Stimulated activated CD8-positive, alpha-beta memory T cell treated with anti-CD3 and anti-CD28 coated beads, Interleukin-7, amount 100 ng/mL, for 1 hour (primary cell): Measurements from ENCODE around the gene RBL2.
"Not testable (repeated sequence)": the region's sequence is repeated elsewhere in the genome, so short reads cannot be mapped to it uniquely, and the experiment has no call there.

Source experiments
- DNase-seq, 2 donors: peaks; one replicate each; pipeline ENCODE4 v3.0.0-alpha.2; 2020; ENCODE audit warnings: low read depth in 2 of 2

The RBL2 gene

DNA sequence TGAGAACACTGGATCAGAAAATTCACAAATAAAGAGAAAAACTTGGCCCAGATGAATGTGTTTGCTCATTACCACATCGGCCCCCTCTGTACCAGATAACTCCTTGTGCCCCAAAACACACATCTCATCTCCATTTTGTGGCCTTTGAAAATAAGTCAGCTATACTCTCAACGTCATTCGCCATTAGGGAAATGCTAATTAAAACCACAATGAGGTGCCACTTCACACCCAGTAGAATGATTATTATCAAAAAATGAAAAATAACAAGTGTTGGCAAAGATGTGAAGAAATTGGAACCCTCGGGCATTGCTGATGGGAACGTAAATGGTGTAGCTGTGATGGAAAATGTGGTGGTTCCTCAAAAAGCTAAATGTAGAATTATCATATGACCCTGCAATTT is 103.4 kb downstream of the RBL2 start:
- DNase-seq = no peak

DNA sequence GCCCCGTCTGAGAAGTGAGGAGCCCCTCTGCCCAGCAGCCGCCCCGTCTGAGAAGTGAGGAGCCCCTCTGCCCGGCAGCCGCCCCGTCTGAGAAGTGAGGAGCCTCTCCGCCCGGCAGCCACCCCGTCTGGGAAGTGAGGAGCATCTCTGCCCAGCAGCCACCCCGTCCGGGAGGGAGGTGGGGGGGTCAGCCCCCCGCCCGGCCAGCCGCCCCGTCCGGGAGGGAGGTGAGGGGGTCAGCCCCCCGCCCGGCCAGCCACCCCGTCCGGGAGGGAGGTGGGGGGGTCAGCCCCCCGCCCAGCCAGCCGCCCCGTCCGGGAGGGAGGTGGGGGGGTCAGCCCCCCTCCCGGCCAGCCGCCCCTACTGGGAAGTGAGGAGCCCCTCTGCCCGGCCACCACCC is 105.1 kb downstream of the RBL2 start:
- DNase-seq = not testable (repeated sequence)

DNA sequence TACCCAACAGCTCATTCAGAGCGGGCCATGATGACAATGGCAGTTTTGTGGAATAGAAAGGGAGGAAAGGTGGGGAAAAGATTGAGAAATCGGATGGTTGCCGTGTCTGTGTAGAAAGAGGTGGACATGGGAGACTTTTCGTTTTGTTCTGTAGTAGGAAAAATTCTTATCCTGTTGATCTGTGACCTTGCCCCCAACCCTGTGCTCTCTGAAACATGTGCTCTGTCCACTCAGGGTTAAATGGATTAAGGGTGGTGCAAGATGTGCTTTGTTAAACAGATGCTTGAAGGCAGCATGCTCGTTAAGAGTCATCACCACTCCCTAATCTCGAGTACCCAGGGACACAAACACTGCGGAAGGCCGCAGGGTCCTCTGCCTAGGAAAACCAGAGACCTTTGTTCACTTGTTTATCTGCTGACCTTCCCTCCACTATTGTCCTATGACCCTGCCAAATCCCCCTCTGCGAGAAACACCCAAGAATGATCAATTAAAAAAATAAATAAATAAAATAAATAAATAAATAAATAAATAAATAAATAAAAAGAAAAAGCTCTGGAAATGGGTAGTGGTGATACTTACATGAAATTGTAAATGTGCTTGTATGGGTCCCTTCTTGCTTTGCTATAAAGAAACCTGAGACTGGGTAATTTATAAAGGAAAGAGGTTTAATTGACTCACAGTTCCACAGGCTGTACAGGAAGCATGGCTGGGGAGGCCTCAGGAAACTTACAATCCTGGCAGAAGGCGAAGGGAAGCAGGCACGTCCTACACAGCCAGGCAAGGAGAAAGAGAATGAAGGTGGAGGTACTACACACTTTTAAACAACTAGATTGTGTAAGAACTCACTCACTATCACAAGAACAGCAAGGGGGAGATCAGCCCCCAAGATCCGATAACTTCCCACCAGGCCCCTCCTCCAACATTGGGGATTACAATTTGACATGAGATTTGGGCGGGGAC is 105.8 kb downstream of the RBL2 start:
- DNase-seq = not testable (repeated sequence)
